Retina (tissue), 1 donor: ENCODE measurements around the gene FLT3.

Experiments
- DNase-seq: peaks from one replicate; pipeline ENCODE4 v3.0.0-alpha.2; 2016

The FLT3 gene

DNA sequence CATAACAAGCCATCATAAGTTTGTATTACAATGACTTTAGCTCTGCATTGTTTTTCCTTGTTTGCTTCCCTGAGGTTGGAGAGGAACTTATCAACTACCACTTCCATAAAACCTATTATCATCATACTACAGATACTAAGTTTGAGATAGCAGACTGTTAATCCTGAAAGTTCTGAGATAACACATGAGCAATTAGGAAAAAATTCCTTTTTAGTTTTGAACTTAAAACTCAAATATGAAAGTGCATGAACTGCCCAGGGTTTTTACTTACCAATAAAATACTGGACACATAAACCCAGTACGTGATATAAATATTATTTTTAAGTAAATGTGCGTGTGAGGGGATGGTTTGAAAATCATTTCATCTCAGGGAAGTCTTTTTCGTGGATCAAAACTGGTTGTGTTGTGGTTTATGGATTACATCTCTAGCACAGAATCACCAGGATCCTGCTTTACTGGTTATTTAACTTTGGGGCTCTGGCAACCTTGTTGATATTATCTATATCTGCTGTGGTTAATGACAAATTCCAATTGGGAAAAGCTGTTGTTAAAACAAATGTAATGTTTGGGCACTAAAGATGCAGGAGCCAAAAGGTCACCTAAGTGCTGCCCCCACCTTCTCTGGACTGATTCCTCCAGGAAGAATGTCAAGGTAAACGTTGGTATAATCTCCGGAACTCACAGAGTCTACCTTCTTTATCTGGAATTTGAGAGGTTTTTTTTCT, 143.6 kb downstream of the FLT3 start:
- DNase-seq, result no peak

GRCh38 chr13:27955014-27955591, 145.3 kb downstream of the FLT3 start:
- no peak for DNase-seq

- no peak for DNase-seq
Observed at GRCh38 chr13:27954406-27954851, 145.9 kb downstream of the FLT3 start.

GRCh38 chr13:27953676-27954405, 146.5 kb downstream of the FLT3 start:
- peak; percentile 95 for DNase-seq
